HepG2 (cell line): ENCODE data around the gene TAS2R1. TPM values are rescaled to one million over a fixed set of nuclear protein-coding genes. Genes with fewer than 3 reads are reported as not detected.

Experiments used
- ATAC-seq: fragments of 200-7000 bp; cut with Tn5 transposase; 3 replicates; pipeline ENCODE4 v1.9.1; 2020; ENCODE audit warnings: mild to moderate bottlenecking, moderate library complexity
- BruUV-seq: library from RNA; stranded (reverse); fragments of 400-500 nt; replicated peaks from 2 replicates; lab custom pipeline; 2021; lab: Mats Ljungman, UMichigan
- CTCF ChIA-PET: fragments of 300-600 bp; formaldehyde crosslinking; extraction: SDS; loops from one replicate; lab custom pipeline; 2021; ENCODE audit warnings: low total read pairs, inconsistent platforms, low intra/inter-chr PET ratio; lab: Yijun Ruan, JAX
- POLR2A ChIA-PET: fragments of 350-600 bp; sonication (Branson Sonifier 250); formaldehyde crosslinking; loops from one replicate; lab custom pipeline; 2020; ENCODE audit warnings: antibody characterized with exemption, inconsistent platforms; lab: Yijun Ruan, JAX
- DNase-seq: peaks from one replicate; pipeline ENCODE4 v3.0.0-alpha.2; 2015; ENCODE audit warnings: low spot score
- FAIRE-seq: peaks from 3 replicates; lab custom pipeline; 2011; peaks lifted over from hg19 to GRCh38; lab: Jason Lieb, UNC
- H2AFZ ChIP-seq: one replicate; pipeline ENCODE4 v1.6.1; 2011; ENCODE audit warnings: low read length, inconsistent platforms
- H3K27ac ChIP-seq: fragments of 300-600 bp; 3 replicates; pipeline ENCODE4 v1.8.0; 2011; ENCODE audit warnings: mixed run types, mild to moderate bottlenecking, mixed read lengths, low read length, inconsistent platforms; ENCODE audit not compliant: insufficient read depth; ENCODE audit errors: extremely low read length
- H3K27me3 ChIP-seq, 2 experiments: fragments of 200-600 bp in 1 of 2; 2 replicates in 1 of 2; 3 replicates in 1 of 2; pipeline versions ENCODE4 v1.6.0 to v1.8.0; 2011; ENCODE audit warnings: low read length in 2 of 2, mild to moderate bottlenecking in 2 of 2, moderate library complexity in 2 of 2, inconsistent platforms in 1 of 2; ENCODE audit not compliant: insufficient read depth in 2 of 2, control insufficient read depth in 1 of 2
- H3K36me3 ChIP-seq, 2 experiments: fragments of 200-600 bp in 1 of 2; replicated peaks in 1 of 2; 2 replicates in 1 of 2; 3 replicates in 1 of 2; pipeline versions ENCODE4 v1.5.1 to v1.8.0; 2011; ENCODE audit warnings: low read length in 2 of 2, inconsistent platforms in 1 of 2; ENCODE audit not compliant: insufficient read depth in 2 of 2, control insufficient read depth in 1 of 2
- H3K4me1 ChIP-seq: 2 replicates; pipeline ENCODE4 v1.5.1; 2012; ENCODE audit warnings: low read length, inconsistent platforms; ENCODE audit not compliant: insufficient read depth
- H3K4me2 ChIP-seq: 2 replicates; pipeline ENCODE4 v1.6.0; 2011; ENCODE audit warnings: low read depth, low read length, inconsistent platforms
- H3K4me3 ChIP-seq, 3 experiments: fragments of 200-600 bp in 1 of 3; sonication (generic), shearing (Covaris generic) in 1 of 3; replicated peaks in 1 of 3; 2 replicates each; pipeline ENCODE4 v1.5.1; 2011 to 2016; ENCODE audit warnings: low read length in 3 of 3, inconsistent platforms in 2 of 3, low read depth in 2 of 3, mild to moderate bottlenecking in 2 of 3, control low read depth in 1 of 3, mixed read lengths in 1 of 3; ENCODE audit not compliant: insufficient read depth in 1 of 3
- H3K79me2 ChIP-seq: one replicate; pipeline ENCODE4 v1.6.1; 2011; ENCODE audit warnings: low read length, inconsistent platforms; ENCODE audit not compliant: insufficient read depth
- H3K9ac ChIP-seq: 2 replicates; pipeline ENCODE4 v1.6.0; 2011; ENCODE audit warnings: mild to moderate bottlenecking, low read depth, low read length, inconsistent platforms; ENCODE audit not compliant: insufficient read depth
- H3K9me3 ChIP-seq: 2 replicates; pipeline ENCODE4 v1.5.1; 2012; ENCODE audit warnings: mild to moderate bottlenecking, low read length
- H4K20me1 ChIP-seq: 2 replicates; pipeline ENCODE4 v1.6.0; 2011; ENCODE audit warnings: inconsistent platforms, mild to moderate bottlenecking, low read length, moderate library complexity; ENCODE audit not compliant: insufficient read depth
- FOXC1 ChIP-seq: sonication (generic); formaldehyde crosslinking; IDR thresholded peaks from 2 replicates; pipeline ENCODE4 v1.8.0; 2022; ENCODE audit warnings: mild to moderate bottlenecking, missing genetic modification reagents, borderline replicate concordance
- HOXA5 ChIP-seq: sonication (generic); formaldehyde crosslinking; IDR thresholded peaks from 2 replicates; pipeline ENCODE4 v1.4.0; 2020; ENCODE audit warnings: missing genetic modification reagents
- PCBP2 ChIP-seq: fragments of 200-400 bp; formaldehyde crosslinking; optimal IDR thresholded peaks from 2 replicates; pipeline ENCODE3; 2018; ENCODE audit warnings: low read length, low read depth; ENCODE audit not compliant: poor library complexity, severe bottlenecking
- SMARCE1 ChIP-seq: fragments of 450-650 bp; IDR thresholded peaks from 2 replicates; pipeline ENCODE4 v1.6.1; 2017; ENCODE audit warnings: borderline replicate concordance
- SOX5 ChIP-seq: IDR thresholded peaks from 2 replicates; pipeline ENCODE4 v1.6.1; 2016; ENCODE audit warnings: borderline replicate concordance
- SRY ChIP-seq: sonication (generic); formaldehyde crosslinking; IDR thresholded peaks from 2 replicates; pipeline ENCODE4 v1.8.0; 2022; ENCODE audit warnings: mild to moderate bottlenecking, missing genetic modification reagents
- SUZ12 ChIP-seq: fragments of 150-350 bp; IDR thresholded peaks from 2 replicates; pipeline ENCODE4 v1.6.1; 2014; ENCODE audit warnings: low read depth, low read length
- ZBTB10 ChIP-seq: sonication (generic); formaldehyde crosslinking; IDR thresholded peaks from 2 replicates; pipeline ENCODE4 v1.4.0; 2020; ENCODE audit warnings: missing genetic modification reagents, borderline replicate concordance
- ZNF335 ChIP-seq: sonication (generic); formaldehyde crosslinking; IDR thresholded peaks from 2 replicates; pipeline ENCODE4 v1.4.0; 2020; ENCODE audit warnings: missing genetic modification reagents
- ZNF709 ChIP-seq: sonication (generic); formaldehyde crosslinking; IDR thresholded peaks from 2 replicates; pipeline ENCODE4 v1.5.0; 2020; ENCODE audit warnings: mild to moderate bottlenecking, missing genetic modification reagents
- WGBS: methylation state at CpG from one replicate; pipeline ENCODE4 v1.1.6; 2017; ENCODE audit warnings: low lambda C conversion rate; 5-methylcytosine and 5-hydroxymethylcytosine counted together
- in situ Hi-C: cut with HindIII; loops from 2 replicates; pipeline ENCODE4 v1.10.0; 2017; ENCODE audit warnings: low pct_unique_long_range_greater_than_20kb; ENCODE audit not compliant: extremely low pct_ligation_motif_present
- intact Hi-C: fragments of 100-400 bp; cut with micrococcal nuclease; formaldehyde crosslinking; loops from one replicate; pipeline ENCODE4 v1.10.0; 2022; ENCODE audit not compliant: unreplicated experiment
- polyA plus RNA-seq, 8 experiments: library from polyadenylated mRNA; depleted of rRNA in 3 of 8; stranded (reverse) in 7 of 8; unstranded in 1 of 8; fragments of >200 nt; fragmentation: Illumina TruSeq in 4 of 8; extraction: Trizol in 4 of 8; gene quantifications; 2 replicates each; pipeline versions ENCODE4 v1.2.1 to v1.2.3, GENCODE V29; 2011 to 2016; ENCODE audit warnings: low read depth in 4 of 8, missing spikeins in 1 of 8, mixed read lengths in 1 of 8; ENCODE audit not compliant: insufficient read depth in 1 of 8
- total RNA-seq, 5 experiments: library from RNA; depleted of rRNA; stranded (reverse); fragments of >200 nt; fragmentation: Illumina TruSeq; extraction: Trizol; gene quantifications; 2 replicates each; pipeline ENCODE4 v1.2.3, GENCODE V29; 2016; ENCODE audit warnings: low read depth in 1 of 5
- TF ChIP-seq, protein P1 (sequence below): sonication (generic); formaldehyde crosslinking; IDR thresholded peaks from 2 replicates; pipeline ENCODE4 v1.8.1; 2023; ENCODE audit warnings: mild to moderate bottlenecking, missing genetic modification reagents, borderline replicate concordance

Gene TAS2R1
- total and polyA plus RNA-seq, 2 of the 13 experiments (the other 11 are each of a cell fraction or from before 2014, with no cell fraction given) = not detected

DNA sequence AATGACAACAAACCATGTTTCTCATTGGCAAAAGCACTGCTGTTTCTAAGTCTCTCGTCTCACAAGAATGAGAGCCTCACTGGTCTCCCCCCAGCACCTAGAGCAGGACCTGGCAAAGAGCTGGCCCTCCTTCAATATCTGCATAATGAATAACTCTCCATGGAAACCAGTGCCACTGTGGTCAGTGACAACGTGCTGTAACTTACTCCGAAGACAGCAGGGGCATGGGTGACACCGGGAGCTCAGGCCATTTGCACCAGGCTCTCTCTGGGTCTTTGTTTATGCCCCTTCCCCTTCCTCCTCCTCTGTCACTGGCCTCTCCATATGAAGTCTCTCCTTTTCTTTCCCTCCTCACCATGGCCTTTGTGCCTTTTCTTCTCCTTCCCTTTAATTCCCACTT is 33.3 kb downstream of the TAS2R1 start:
- ATAC-seq = no peak
- POLR2A ChIA-PET = no interaction called here

DNA sequence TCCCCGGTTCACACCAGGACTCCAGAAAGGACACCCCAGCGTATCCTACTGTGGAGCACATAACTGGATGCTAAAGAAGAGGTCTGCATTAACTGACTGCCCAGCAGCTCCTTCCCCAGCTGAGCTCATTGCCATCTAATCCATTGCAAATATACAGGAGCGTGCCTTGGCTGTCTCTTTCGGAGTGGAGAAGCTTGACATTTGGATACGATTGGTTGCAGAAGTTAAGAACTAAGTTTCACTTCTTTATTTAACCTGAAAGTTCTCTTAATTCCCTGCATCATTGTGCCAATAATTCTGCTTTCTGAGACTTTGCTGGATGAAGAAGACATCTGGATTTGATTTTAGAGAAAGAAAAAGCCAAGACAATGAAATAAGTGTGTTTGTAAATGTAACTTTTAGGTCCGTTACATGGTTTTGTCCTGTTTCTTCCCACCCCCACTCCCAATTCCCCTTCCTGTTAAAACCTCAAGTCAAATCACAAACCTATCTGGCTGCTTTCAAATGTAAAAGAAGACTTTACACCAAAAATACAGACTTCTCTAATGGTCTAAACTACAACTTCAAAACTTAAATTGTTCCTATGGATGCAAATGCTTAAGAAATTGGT is 33.9 kb downstream of the TAS2R1 start:
- Histone ChIP-seq H3K36me3 (no peaks in the 10 kb centered on the region), H3K27me3 (no peaks in the 10 kb centered on the region; a peak in 1 of 5 replicates), H2AFZ (no peak overlapping the region), H3K79me2 (no peaks in the 10 kb centered on the region), H4K20me1 (no peaks in the 10 kb centered on the region), H3K9me3 (no peaks in the 10 kb centered on the region), H3K4me1 (no peaks in the 10 kb centered on the region), H3K4me3 (no peak overlapping the region), H3K9ac (no peak overlapping the region), H3K4me2 (no peak overlapping the region), H3K27ac (no peak overlapping the region)
- DNase-seq (no peak), ATAC-seq (no peak), FAIRE-seq (no peak)
- intact Hi-C loops = no loop called here
- in situ Hi-C loops = no loop called here
- POLR2A ChIA-PET = no interaction called here
- CTCF ChIA-PET = no interaction called here
- 2% methylated on average over 6 of the region's 6 CpGs for WGBS
- TF ChIP-seq SMARCE1 (no peak), SOX5 (CRISPR knock-in tag) (no peak), SUZ12 (no peak), HOXA5 (CRISPR knock-in tag) (no peak), ZNF335 (CRISPR knock-in tag) (no peak), FOXC1 (no peak), ZBTB10 (CRISPR knock-in tag) (no peak)
- TF ChIP-seq, all 625 proteins: peak for 0
- BruUV-seq = no TSS peak

More for the DNA sequence above, 33.3 kb downstream of the TAS2R1 start:
- Histone ChIP-seq H3K4me2 (no peak overlapping the region), H3K36me3 (no peaks in the 10 kb centered on the region), H3K4me1 (no peaks in the 10 kb centered on the region), H3K9me3 (no peaks in the 10 kb centered on the region), H3K9ac (no peak overlapping the region), H3K4me3 (no peak overlapping the region), H3K79me2 (no peaks in the 10 kb centered on the region), H2AFZ (no peak overlapping the region), H3K27ac (no peak overlapping the region), H4K20me1 (no peaks in the 10 kb centered on the region), H3K27me3 (no peaks in the 10 kb centered on the region; a peak in 1 of 5 replicates)
- intact Hi-C loops = no loop called here
- 0% methylated on average over 4 of the region's 4 CpGs for WGBS
- no peak for DNase-seq
- FAIRE-seq = no peak
- no TSS peak for BruUV-seq
- CTCF ChIA-PET = no interaction called here
- TF ChIP-seq SRY (CRISPR knock-in tag) = no peak
- no peak for TF ChIP-seq PCBP2
- TF ChIP-seq, protein P1, sequence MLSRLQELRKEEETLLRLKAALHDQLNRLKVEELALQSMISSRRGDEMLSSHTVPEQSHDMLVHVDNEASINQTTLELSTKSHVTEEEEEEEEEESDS (CRISPR knock-in tag) = no peak
- no peak for TF ChIP-seq ZNF709 (CRISPR knock-in tag)
- in situ Hi-C loops = no loop called here
